Measurements from ENCODE around the gene NEU3. TPM values are rescaled to one million over a fixed set of nuclear protein-coding genes. Genes with fewer than 3 reads are reported as not detected.
"Not testable (repeated sequence)": the region's sequence is repeated elsewhere in the genome, so short reads cannot be mapped to it uniquely, and the experiment has no call there.

NEU3 gene
- total RNA-seq (2014; rRNA removed; shearing (Covaris generic)): 16.6 and 24.4 TPM in 2 replicates
- 11.0 and 13.0 TPM in 2 replicates for polyA plus RNA-seq (2015; cell fraction: cytosol; rRNA removed)
- polyA plus RNA-seq (2015; cell fraction: nucleus; rRNA removed): 31.0 and 32.5 TPM in 2 replicates

GRCh38 chr11:74988541-74989259, at the start of gene NEU3:
Gene NEU3 (plus strand): TSS chr11:74988933. CDS start chr11:74989061, 128 bp downstream.
- peak; percentile 84 for DNase-seq (ENCODE audit: low read depth)

GRCh38 chr11:74941492-74941891, 47.2 kb upstream of the NEU3 start:
- no peak for DNase-seq (ENCODE audit: low read depth)

- DNase-seq (ENCODE audit: low read depth): no peak
Observed at GRCh38 chr11:74942073-74942759, 46.5 kb upstream of the NEU3 start.

GRCh38 chr11:74948546-74948897, 40.2 kb upstream of the NEU3 start:
- no peak for DNase-seq (ENCODE audit: low read depth)

- DNase-seq (ENCODE audit: low read depth): peak; percentile 98
Observed at GRCh38 chr11:74948898-74949752, 39.6 kb upstream of the NEU3 start, which contains the start of the genes SPCS2 and XRRA1. Gene SPCS2 (plus strand): TSS chr11:74949266. CDS start chr11:74949286, 20 bp downstream. Gene XRRA1 (minus strand): TSS chr11:74949091. CDS start chr11:74940878, 8,213 bp downstream.

- no peak for DNase-seq (ENCODE audit: low read depth)
Observed at GRCh38 chr11:74949753-74950137, 39.0 kb upstream of the NEU3 start.

- no peak for DNase-seq (ENCODE audit: low read depth)
Observed at GRCh38 chr11:74950374-74950969, 38.3 kb upstream of the NEU3 start.

GRCh38 chr11:74951226-74951625, 37.5 kb upstream of the NEU3 start:
- DNase-seq (ENCODE audit: low read depth): no peak

GRCh38 chr11:74952752-74953151, 36.0 kb upstream of the NEU3 start:
- no peak for DNase-seq (ENCODE audit: low read depth)

GRCh38 chr11:74953451-74953850, 35.3 kb upstream of the NEU3 start:
- DNase-seq (ENCODE audit: low read depth): no peak

- DNase-seq (ENCODE audit: low read depth): no peak
Observed at GRCh38 chr11:74954199-74954598, 34.5 kb upstream of the NEU3 start.

GRCh38 chr11:74956397-74957015, 32.2 kb upstream of the NEU3 start:
- no peak for DNase-seq (ENCODE audit: low read depth)

GRCh38 chr11:74957937-74958629, 30.6 kb upstream of the NEU3 start:
- no peak for DNase-seq (ENCODE audit: low read depth)

GRCh38 chr11:74960128-74960527, 28.6 kb upstream of the NEU3 start:
- not testable (repeated sequence) for DNase-seq (ENCODE audit: low read depth)

- peak; percentile 86 for DNase-seq (ENCODE audit: low read depth)
Observed at GRCh38 chr11:74966651-74967050, 22.1 kb upstream of the NEU3 start.

- DNase-seq (ENCODE audit: low read depth): no peak
Observed at GRCh38 chr11:74970852-74971395, 17.8 kb upstream of the NEU3 start.

GRCh38 chr11:74971424-74971823, 17.3 kb upstream of the NEU3 start:
- DNase-seq (ENCODE audit: low read depth): no peak

- DNase-seq (ENCODE audit: low read depth): no peak
Observed at GRCh38 chr11:74978041-74978440, 10.7 kb upstream of the NEU3 start.

- no peak for DNase-seq (ENCODE audit: low read depth)
Observed at GRCh38 chr11:74980634-74981033, 8.1 kb upstream of the NEU3 start.

- no peak for DNase-seq (ENCODE audit: low read depth)
Observed at GRCh38 chr11:74981888-74982287, 6.8 kb upstream of the NEU3 start.
